ENCODE measurements around the gene SPN. TPM values are rescaled to one million over a fixed set of nuclear protein-coding genes. Genes with fewer than 3 reads are reported as not detected.
"Not testable (repeated sequence)": the region's sequence is repeated elsewhere in the genome, so short reads cannot be mapped to it uniquely, and the experiment has no call there.

The SPN gene, protein sequence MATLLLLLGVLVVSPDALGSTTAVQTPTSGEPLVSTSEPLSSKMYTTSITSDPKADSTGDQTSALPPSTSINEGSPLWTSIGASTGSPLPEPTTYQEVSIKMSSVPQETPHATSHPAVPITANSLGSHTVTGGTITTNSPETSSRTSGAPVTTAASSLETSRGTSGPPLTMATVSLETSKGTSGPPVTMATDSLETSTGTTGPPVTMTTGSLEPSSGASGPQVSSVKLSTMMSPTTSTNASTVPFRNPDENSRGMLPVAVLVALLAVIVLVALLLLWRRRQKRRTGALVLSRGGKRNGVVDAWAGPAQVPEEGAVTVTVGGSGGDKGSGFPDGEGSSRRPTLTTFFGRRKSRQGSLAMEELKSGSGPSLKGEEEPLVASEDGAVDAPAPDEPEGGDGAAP
- total RNA-seq, result 0.38 to 0.63 TPM (median 0.57 TPM) in 3 replicates

DNA sequence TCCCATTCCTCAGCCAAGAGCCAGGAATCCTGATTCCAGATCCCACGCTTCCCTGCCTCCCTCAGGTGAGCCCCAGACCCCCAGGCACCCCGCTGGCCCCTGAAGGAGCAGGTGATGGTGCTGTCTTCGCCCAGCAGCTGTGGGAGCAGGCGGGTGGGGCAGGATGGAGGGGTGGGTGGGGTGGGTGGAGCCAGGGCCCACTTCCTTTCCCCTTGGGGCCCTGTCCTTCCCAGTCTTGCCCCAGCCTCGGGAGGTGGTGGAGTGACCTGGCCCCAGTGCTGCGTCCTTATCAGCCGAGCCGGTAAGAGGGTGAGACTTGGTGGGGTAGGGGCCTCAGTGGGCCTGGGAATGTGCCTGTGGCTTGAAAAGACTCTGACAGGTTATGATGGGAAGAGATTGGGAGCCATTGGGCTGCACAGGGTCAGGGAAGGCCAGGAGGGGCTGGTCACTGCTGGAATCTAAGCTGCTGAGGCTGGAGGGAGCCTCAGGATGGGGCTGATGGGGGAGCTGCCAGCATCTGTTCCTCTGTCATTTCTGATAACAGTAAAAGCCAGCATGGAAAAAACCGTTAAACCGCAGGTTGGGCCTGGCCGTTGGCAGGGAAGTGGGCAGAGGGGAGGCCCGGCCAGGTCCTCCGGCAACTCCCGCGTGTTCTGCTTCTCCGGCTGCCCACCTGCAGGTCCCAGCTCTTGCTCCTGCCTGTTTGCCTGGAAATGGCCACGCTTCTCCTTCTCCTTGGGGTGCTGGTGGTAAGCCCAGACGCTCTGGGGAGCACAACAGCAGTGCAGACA lies at the start of gene SPN:
TSS of gene SPN (plus strand) at position 232 of the 791 bp plus-strand sequence. CDS start at position 714, 482 bp downstream.
- H3K27ac Mint-ChIP-seq, result peak within 1 kb of the TSS; percentile 43
- H3K36me3 Mint-ChIP-seq, result no peaks in the 10 kb centered on the region
- TF ChIP-seq, protein P1, sequence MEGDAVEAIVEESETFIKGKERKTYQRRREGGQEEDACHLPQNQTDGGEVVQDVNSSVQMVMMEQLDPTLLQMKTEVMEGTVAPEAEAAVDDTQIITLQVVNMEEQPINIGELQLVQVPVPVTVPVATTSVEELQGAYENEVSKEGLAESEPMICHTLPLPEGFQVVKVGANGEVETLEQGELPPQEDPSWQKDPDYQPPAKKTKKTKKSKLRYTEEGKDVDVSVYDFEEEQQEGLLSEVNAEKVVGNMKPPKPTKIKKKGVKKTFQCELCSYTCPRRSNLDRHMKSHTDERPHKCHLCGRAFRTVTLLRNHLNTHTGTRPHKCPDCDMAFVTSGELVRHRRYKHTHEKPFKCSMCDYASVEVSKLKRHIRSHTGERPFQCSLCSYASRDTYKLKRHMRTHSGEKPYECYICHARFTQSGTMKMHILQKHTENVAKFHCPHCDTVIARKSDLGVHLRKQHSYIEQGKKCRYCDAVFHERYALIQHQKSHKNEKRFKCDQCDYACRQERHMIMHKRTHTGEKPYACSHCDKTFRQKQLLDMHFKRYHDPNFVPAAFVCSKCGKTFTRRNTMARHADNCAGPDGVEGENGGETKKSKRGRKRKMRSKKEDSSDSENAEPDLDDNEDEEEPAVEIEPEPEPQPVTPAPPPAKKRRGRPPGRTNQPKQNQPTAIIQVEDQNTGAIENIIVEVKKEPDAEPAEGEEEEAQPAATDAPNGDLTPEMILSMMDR (IDR thresholded peaks at IDR 0.05; ENCODE audit: unreplicated experiment), result no peak
- H3K9me3 Mint-ChIP-seq, result no peaks in the 10 kb centered on the region
- DNase-seq (ENCODE audit: low spot score in 2 of 2, unreplicated experiment in 2 of 2), result no peak
- no peaks in the 10 kb centered on the region for H3K27me3 Mint-ChIP-seq (ENCODE audit: low read depth)
- no peak within 1 kb of the TSS for H3K4me3 Mint-ChIP-seq
- peaks cover 32% of the 10 kb centered on the region for H3K4me1 Mint-ChIP-seq

DNA sequence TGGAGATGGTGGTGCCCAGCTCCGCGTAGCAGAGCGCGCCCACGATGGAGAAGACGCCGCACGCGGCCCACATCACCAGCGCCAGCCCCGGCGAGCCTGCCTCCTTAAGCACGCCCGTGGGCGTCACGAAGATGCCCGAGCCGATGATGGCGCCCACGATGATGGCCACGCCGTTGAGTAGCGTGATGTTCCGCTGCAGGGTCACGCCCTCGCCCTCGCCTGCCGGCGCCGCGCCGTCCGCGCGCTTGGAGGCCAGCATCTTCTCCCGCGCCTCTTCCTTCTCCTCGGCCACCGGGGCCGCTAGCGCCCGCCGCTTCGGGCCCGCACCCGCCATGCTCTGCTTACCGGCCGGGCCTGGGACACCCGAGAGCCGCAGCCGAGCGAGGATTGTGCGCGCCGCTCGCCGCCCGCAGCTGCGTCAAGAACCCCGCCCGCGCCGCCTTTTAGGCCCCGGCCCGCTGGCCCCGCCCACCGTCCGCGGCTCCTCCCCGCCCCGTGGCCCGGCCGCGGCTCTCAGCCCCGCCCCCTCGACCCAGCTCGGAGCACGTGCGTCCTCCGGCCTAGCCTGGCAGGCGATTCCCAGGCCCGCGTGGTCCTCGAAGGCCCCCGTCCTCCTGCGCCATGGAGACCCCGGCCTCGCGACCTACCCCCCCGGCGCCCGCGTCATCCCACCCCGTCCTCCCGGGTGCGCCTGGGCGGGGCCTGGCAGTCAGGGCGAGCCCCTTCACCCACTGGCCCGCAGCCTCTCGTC lies 49.6 kb upstream of the SPN start:
- not testable (repeated sequence) for H3K36me3 Mint-ChIP-seq; H3K9me3 Mint-ChIP-seq; H3K27me3 Mint-ChIP-seq (ENCODE audit: low read depth)
- DNase-seq (ENCODE audit: low spot score in 2 of 2, unreplicated experiment in 2 of 2), result peak; percentile 75 to 90
- H3K4me3 Mint-ChIP-seq, result peak overlapping the region; percentile 77
- peak overlapping the region; percentile 21 for H3K27ac Mint-ChIP-seq
- peaks cover 29% of the 10 kb centered on the region for H3K4me1 Mint-ChIP-seq

DNA sequence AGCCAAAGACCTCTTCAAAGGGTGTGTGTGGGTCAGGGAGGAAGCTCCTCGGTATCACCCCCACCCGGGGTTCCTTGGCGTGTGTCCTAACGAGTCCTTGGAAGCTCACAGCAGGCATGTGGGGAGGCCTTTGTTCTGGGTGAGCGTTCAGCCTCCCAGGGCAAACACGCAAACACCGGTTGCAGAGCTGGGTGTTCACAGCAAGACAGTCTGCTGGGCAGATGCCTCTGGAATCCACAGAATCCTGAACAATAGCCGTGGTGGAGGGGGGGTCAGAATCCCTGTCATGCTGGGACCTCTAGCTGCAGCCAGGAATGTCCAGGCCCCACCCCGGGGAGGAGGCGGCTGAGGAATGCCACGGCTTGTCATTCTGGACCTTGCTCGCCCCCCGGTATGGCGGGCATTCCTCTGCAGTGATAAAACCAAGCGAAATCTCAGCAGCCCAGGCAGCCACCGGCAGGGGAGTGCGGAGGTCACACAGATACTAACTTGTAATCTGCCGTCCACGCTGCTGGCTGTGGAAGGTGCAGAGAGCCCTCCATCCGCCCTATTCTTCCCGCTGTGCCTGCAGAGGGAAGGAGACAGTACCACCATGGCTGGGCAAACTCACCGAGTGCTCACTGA lies 48.2 kb upstream of the SPN start:
- peak overlapping the region; percentile 94 for H3K27ac Mint-ChIP-seq
- H3K9me3 Mint-ChIP-seq; DNase-seq (ENCODE audit: low spot score in 2 of 2, unreplicated experiment in 2 of 2); H3K36me3 Mint-ChIP-seq; H3K27me3 Mint-ChIP-seq (ENCODE audit: low read depth): not testable (repeated sequence)
- H3K4me1 Mint-ChIP-seq, result peaks cover 20% of the 10 kb centered on the region
- peak overlapping the region; percentile 26 for H3K4me3 Mint-ChIP-seq

DNA sequence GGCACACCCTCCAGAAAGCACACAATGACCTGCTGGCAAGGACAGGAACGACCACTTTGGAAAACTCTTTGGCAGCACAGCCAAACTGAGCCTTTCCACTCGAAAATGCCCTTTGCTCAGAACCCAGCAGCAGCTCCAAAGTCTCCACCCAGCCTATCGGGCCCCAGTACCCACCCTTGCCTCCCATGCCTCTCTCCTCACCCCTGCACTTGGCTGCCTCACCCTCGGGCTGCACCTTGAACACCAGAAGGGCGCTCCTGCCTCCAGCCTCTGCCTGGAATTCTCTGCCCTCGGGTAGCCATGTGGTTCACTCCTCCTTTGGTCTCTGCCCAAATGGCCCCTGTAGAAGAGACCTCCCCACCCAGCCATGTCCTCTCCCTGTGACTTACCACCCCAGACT lies 46.9 kb upstream of the SPN start:
- not testable (repeated sequence) for H3K4me3 Mint-ChIP-seq; H3K27me3 Mint-ChIP-seq (ENCODE audit: low read depth); H3K9me3 Mint-ChIP-seq; H3K36me3 Mint-ChIP-seq; DNase-seq (ENCODE audit: low spot score in 2 of 2, unreplicated experiment in 2 of 2)
- Mint-ChIP-seq H3K4me1 (peaks cover 20% of the 10 kb centered on the region), H3K27ac (peak overlapping the region; percentile 28)

DNA sequence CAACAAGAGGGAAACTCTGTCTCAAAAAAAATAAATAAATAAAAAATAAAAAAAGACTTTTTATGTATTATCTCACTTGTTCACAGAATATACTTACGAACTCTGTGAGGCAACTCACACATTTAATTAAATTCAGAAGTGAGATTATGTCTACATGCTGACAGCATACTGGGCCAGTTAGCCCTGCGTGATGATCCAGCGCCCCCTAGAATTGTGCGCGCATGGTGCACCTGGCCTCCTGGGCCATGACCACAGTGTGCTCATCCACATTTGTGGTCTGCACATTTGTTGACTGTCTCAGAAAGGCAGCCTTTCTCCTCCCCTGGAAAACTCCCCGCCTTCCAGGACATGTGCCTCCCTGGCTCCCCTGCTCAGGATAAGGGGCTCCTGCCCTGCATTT lies 42.5 kb upstream of the SPN start:
- H3K27me3 Mint-ChIP-seq (ENCODE audit: low read depth); H3K4me3 Mint-ChIP-seq; H3K36me3 Mint-ChIP-seq; H3K4me1 Mint-ChIP-seq; H3K9me3 Mint-ChIP-seq; DNase-seq (ENCODE audit: low spot score in 2 of 2, unreplicated experiment in 2 of 2); H3K27ac Mint-ChIP-seq: not testable (repeated sequence)

DNA sequence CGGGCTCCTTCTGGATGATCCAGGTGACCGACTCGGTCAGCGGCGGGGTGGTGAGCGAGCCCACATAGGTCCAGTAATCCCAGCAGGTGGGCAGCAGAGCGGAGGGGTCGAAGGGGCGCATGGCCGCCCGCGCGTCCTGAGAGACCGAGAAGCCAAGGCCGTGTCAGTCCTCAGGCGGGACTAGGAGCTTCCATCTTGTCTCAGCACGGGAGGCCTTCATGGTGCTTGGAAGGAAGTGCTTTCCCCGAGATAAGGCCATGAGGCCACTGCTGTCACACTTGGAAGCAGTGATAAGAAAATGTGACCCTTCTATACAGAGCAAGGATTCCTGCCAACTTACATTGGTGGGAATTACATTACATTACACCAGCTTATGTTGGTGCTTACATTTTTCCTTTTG lies 40.3 kb upstream of the SPN start:
- not testable (repeated sequence) for DNase-seq (ENCODE audit: low spot score in 2 of 2, unreplicated experiment in 2 of 2); H3K36me3 Mint-ChIP-seq; H3K4me3 Mint-ChIP-seq; H3K27ac Mint-ChIP-seq; H3K4me1 Mint-ChIP-seq; H3K27me3 Mint-ChIP-seq (ENCODE audit: low read depth); H3K9me3 Mint-ChIP-seq

DNA sequence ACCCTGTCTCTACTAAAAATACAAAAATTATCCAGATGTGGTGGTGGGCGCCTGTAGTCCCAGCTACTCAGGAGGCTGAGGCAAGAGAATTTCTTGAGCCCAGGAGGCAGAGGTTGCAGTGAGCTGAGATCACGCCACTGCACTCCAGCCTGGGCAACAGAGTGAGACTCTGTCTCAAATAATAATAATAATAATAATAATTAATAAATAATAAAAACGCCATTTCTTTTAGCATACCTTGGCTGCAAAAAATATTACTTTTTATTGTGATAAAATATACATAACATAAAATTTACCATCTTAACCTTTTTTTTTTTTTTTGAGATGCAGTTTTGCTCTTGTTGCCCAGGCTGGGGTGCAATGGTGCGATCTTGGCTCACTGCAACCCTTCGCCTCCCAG lies 39.8 kb upstream of the SPN start:
- not testable (repeated sequence) for DNase-seq (ENCODE audit: low spot score in 2 of 2, unreplicated experiment in 2 of 2); H3K27ac Mint-ChIP-seq; H3K9me3 Mint-ChIP-seq; H3K27me3 Mint-ChIP-seq (ENCODE audit: low read depth); H3K4me1 Mint-ChIP-seq; H3K36me3 Mint-ChIP-seq; H3K4me3 Mint-ChIP-seq

DNA sequence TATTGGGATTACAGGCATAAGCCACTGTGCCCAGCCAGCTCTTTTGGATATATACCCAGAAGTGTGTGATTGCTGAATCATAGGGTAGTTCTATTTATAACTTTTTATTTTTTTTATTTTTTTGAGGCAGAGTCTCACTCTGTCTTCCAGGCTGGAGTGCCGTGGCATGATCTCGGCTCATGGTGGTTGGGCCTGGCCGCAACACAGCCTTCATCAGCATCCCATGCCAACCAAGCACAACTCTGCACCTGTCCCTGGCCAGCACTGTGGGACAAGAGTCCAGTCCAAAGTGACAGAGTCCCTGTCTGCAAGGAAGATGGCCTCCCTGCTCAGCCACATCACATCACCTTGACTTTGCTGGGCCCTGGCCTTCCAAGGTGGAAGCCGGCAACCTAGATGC lies 37.9 kb upstream of the SPN start:
- H3K9me3 Mint-ChIP-seq; DNase-seq (ENCODE audit: low spot score in 2 of 2, unreplicated experiment in 2 of 2); H3K4me1 Mint-ChIP-seq; H3K27me3 Mint-ChIP-seq (ENCODE audit: low read depth); H3K27ac Mint-ChIP-seq; H3K36me3 Mint-ChIP-seq; H3K4me3 Mint-ChIP-seq: not testable (repeated sequence)

DNA sequence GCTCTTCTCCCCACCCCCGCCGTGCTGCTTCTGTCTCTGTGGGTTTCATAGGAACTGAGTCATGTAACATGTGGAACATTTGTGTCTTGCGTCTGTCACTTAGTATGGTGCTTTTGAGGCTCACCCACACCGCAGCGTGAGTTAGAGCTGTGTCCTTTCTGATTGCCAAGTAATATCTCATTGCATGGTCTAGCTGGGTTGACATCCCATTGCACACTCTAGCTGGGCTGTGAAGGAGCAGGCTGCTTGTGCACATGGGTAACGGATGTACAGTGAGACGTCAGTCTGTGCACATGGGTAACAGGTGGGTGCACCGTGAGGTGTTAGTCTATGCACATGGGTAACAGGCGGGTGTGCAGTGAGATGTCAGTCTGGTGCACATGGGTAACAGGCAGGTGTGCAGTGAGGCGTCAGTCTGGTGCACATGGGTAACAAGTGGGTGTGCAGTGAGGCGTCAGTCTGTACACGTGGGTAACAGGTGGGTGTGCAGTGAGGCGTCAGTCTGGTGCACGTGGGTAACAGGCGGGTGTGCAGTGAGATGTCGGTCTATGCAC lies 36.2 kb upstream of the SPN start:
- H3K27me3 Mint-ChIP-seq (ENCODE audit: low read depth); H3K27ac Mint-ChIP-seq; H3K9me3 Mint-ChIP-seq; H3K36me3 Mint-ChIP-seq; DNase-seq (ENCODE audit: low spot score in 2 of 2, unreplicated experiment in 2 of 2); H3K4me3 Mint-ChIP-seq; H3K4me1 Mint-ChIP-seq: not testable (repeated sequence)

DNA sequence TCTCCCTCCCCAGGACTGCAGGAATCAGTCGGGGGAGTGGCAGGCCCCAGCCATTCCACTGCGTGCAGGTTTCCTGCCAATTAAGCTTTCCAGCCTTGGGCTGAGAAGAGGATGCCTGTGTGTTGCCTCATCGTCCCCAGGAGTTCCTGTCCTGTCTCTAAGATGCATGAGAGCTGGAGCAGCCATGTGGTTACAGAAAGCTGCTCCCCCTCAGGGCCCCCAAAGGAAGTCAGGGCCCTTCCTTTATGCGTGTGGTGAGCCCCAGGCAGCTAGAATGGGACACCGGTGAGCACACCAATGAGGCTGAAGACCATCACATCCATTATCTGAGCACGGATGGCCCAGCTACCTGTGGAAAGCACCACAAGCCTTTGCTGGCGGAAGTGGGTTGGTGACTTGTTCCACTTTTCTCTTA lies 35.4 kb upstream of the SPN start:
- not testable (repeated sequence) for H3K27me3 Mint-ChIP-seq (ENCODE audit: low read depth); H3K36me3 Mint-ChIP-seq; H3K4me3 Mint-ChIP-seq; H3K4me1 Mint-ChIP-seq; H3K9me3 Mint-ChIP-seq; DNase-seq (ENCODE audit: low spot score in 2 of 2, unreplicated experiment in 2 of 2); H3K27ac Mint-ChIP-seq

DNA sequence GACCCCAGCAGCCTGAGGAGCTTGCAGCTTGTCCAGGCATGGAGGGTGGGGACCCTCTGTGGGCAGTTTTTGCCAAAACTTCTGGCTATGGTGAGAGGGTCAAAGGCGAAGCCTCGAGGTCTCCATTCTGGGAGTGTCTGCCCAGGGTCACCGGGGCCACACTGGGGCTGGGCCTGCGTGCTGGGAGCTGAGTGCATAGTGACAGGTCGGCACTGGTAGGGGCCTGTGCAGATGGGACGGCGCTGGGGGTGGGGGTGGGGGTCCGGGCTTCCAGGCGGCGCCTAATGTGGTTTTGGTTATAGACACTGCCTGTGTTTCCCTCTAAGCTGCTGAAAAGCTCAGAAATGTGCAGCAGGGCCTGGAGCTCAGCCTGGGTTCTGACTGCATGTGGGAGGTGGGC lies 34.3 kb upstream of the SPN start:
- not testable (repeated sequence) for H3K4me3 Mint-ChIP-seq, H3K27ac Mint-ChIP-seq

DNA sequence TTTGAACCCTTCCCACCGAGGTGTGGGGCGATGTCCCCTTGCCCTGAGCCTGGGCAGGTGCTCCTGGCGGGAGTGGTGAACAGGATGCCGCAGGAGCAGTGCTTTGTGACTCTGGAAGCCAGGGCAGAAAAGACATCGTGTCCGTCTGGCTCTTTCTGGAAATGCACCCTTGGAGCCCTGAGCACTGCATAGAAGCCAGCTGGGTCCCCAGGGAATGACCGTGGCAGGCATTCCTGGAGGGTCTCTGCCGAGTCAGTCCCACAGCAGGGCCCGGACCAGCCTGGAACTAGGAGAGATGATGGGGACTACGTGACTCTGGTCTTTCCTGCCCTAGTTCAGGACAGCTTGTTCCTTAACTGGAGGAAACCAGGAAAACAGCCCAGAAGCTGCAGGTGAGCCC lies 33.7 kb upstream of the SPN start:
- not testable (repeated sequence) for H3K4me1 Mint-ChIP-seq; H3K27me3 Mint-ChIP-seq (ENCODE audit: low read depth); H3K27ac Mint-ChIP-seq; H3K4me3 Mint-ChIP-seq; DNase-seq (ENCODE audit: low spot score in 2 of 2, unreplicated experiment in 2 of 2); H3K9me3 Mint-ChIP-seq; H3K36me3 Mint-ChIP-seq

More for the DNA sequence above, 34.3 kb upstream of the SPN start:
- not testable (repeated sequence) for H3K36me3 Mint-ChIP-seq; H3K27me3 Mint-ChIP-seq (ENCODE audit: low read depth); DNase-seq (ENCODE audit: low spot score in 2 of 2, unreplicated experiment in 2 of 2); H3K9me3 Mint-ChIP-seq; H3K4me1 Mint-ChIP-seq
